Neutrophil (primary cell): ENCODE data around the gene CD300LD.

Experiments used
- H3K27ac ChIP-seq: fragments of 200-600 bp; sonication (generic); 2 replicates; pipeline ENCODE4 v1.5.1; 2016; ENCODE audit warnings: mild to moderate bottlenecking, moderate library complexity
- H3K27me3 ChIP-seq: fragments of 200-600 bp; sonication (generic); 2 replicates; pipeline ENCODE4 v1.6.0; 2016; ENCODE audit warnings: mild to moderate bottlenecking
- H3K36me3 ChIP-seq: fragments of 200-600 bp; sonication (generic); 2 replicates; pipeline ENCODE4 v1.5.1; 2017
- H3K4me1 ChIP-seq, 2 experiments: fragments of 200-600 bp in 1 of 2; sonication (generic) in 1 of 2; 1 replicate in 1 of 2; 2 replicates in 1 of 2; pipeline versions ENCODE4 v1.5.1 to v1.6.1; 2013 to 2016; ENCODE audit warnings: low read depth in 1 of 2, low read length in 1 of 2, mild to moderate bottlenecking in 1 of 2, moderate library complexity in 1 of 2; ENCODE audit not compliant: control insufficient read depth in 1 of 2, insufficient read depth in 1 of 2
- H3K4me3 ChIP-seq, 2 experiments: fragments of 200-600 bp in 1 of 2; sonication (generic) in 1 of 2; 1 replicate in 1 of 2; 2 replicates in 1 of 2; pipeline ENCODE4 v1.5.1; 2013 to 2016; ENCODE audit warnings: low read depth in 1 of 2, low read length in 1 of 2, mild to moderate bottlenecking in 1 of 2, moderate library complexity in 1 of 2
- H3K9me3 ChIP-seq: fragments of 200-600 bp; sonication (generic); 2 replicates; pipeline ENCODE4 v1.5.1; 2016
- TF ChIP-seq, protein P1 (sequence below): fragments of 200-600 bp; sonication (generic); IDR thresholded peaks from 2 replicates; pipeline ENCODE4 v1.5.1; 2016; ENCODE audit warnings: antibody characterized with exemption

Gene CD300LD

DNA sequence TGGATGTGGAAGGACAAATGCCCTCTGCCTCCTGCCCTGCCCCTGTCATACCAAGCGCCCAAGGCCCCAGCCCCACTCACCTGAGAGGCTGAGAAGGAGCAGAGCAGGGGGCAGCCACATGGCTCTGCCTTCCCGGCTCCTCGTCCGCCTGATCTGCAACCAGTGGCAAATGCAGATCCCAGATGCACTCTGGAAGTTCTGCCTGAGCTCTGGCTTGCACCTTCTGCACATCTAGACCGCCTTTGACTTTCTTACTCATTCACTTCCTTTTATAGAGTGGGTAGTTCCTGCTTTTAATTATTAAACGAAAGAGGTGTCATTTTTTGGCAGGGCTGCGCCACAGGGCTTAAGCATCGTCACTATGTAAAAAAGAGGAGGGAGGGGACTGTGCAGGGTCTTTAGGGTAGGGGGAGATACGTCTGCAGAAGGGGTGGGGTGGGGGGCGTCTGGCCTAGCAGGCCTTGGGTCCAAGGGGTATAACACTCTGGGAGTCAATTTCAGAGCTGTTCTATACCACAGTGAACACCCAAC, 60.8 kb downstream of the CD300LD start, which contains the start of gene CD300LB:
Gene CD300LB, minus strand, starts transcription at position 245 of the 531 bp plus-strand sequence. Its CDS starts 125 bp downstream, at position 120.
- Histone ChIP-seq H3K36me3 (no peaks in the 10 kb centered on the region), H3K9me3 (no peaks in the 10 kb centered on the region), H3K4me3 (peak within 1 kb of the TSS; percentile 52 to 76), H3K27me3 (no peaks in the 10 kb centered on the region), H3K27ac (peak within 1 kb of the TSS; percentile 100), H3K4me1 (peaks cover 73 to 76% of the 10 kb centered on the region in 2 experiments)
- TF ChIP-seq, protein P1, sequence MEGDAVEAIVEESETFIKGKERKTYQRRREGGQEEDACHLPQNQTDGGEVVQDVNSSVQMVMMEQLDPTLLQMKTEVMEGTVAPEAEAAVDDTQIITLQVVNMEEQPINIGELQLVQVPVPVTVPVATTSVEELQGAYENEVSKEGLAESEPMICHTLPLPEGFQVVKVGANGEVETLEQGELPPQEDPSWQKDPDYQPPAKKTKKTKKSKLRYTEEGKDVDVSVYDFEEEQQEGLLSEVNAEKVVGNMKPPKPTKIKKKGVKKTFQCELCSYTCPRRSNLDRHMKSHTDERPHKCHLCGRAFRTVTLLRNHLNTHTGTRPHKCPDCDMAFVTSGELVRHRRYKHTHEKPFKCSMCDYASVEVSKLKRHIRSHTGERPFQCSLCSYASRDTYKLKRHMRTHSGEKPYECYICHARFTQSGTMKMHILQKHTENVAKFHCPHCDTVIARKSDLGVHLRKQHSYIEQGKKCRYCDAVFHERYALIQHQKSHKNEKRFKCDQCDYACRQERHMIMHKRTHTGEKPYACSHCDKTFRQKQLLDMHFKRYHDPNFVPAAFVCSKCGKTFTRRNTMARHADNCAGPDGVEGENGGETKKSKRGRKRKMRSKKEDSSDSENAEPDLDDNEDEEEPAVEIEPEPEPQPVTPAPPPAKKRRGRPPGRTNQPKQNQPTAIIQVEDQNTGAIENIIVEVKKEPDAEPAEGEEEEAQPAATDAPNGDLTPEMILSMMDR, result no peak

DNA sequence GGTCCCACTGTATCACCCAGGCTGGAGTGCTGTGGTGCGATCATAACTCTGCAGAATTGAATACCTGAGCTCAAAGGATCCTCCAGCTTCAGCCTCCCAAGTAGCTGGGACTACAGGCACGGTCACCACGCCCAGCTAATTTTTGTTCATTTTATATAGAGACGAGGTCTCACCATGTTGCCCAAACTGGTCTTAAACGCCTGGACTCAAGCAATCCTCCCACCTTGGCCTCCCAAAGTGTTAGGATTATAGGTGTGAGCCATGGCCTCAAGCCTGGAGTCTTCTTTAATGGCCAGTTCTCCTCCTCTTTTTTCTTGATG, 61.3 kb downstream of the CD300LD start:
- Histone ChIP-seq H3K4me1 (peaks cover 78 to 81% of the 10 kb centered on the region in 2 experiments), H3K27me3 (no peaks in the 10 kb centered on the region), H3K27ac (peak overlapping the region; percentile 100), H3K4me3 (peak overlapping the region; percentile 52 to 76), H3K36me3 (peaks cover 5% of the 10 kb centered on the region), H3K9me3 (no peaks in the 10 kb centered on the region)
- TF ChIP-seq, protein P1, result no peak
